ENCODE data around the gene GPD2.

Gene GPD2

DNA sequence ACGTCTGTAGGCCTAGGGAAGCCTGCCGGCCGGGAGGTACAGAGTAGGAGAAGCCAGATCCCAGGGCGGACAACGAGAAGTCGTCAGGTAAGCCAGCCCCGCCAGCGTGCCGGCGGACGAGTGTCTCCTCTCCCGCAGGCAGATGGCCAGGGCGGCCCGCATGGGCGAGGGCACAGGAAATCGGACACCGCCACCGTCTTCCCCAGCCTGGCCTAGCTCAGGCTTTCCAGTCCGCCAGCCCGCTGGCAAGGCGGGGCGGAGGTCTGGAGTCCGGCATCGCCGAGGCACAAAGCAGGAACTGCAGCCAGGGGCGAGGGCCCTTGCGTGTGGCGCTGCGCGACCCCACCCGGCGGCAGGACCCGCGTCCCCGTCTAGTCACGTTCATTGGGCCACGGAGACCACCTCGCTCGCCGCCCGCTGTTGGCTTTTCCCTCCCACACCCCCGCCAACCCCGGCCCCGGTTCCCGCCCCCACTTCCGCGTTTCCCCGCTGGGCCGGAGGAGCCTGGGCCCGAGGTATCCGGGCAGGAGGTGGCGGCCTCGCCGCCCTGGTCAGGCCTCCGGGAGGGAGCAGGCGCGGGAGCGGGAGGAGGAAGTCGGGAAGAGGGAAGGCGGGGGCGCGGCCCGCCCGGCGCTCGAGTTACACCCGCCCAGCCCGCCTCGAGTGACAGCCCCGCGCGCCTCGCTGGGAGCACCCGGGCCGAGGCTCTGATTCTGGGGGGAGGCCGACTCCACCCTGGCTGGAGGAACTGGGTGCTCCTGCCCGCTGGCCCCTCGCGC lies at the start of gene GPD2:
Gene GPD2 (plus strand): TSS at position 662 of the 779 bp plus-strand sequence. CDS start 39,727 bp downstream, outside the sequence.
- Mint-ChIP-seq H3K9me3 (no peaks in the 10 kb centered on the region), H3K4me1 (peaks cover 37% of the 10 kb centered on the region), H3K36me3 (peaks cover 18% of the 10 kb centered on the region), H3K4me3 (peak within 1 kb of the TSS; percentile 95), H3K27ac (peak within 1 kb of the TSS; percentile 98)
- ATAC-seq (peak; percentile 82), DNase-seq (ENCODE audit: low spot score in 2 of 2) (peak; percentile 42 to 83)

DNA sequence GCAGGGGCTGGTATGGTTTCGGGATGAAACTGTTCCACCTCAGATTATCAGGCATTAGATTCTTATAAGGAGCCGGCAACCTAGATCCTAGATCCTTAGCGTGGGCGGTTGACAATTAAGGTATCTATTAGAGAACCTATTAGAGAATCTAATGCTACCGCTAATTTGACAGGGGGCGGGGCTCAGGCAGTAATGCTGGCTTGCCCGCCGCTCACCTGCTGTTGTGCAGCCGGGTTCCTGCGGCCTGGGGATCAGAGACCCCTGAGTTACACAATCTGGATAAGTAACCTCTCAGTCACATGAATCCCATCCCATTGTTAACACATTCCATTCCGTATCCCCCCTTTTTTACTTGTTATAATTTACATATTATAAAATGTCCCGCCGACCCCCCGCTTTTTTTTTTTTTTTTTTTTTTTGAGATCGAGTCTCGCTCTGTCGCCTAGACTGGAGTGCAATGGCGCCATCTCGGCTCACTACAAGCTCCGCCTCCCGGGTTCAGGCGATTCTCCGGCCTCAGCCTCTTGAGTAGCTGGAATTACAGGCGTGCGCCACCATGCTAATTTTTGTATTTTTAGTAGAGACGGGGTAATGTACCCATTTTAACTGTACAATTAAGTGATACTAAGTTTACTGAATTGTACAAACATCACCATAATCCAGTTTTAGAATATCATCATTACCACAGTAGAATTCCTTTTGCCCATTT lies 42.0 kb upstream of the GPD2 start:
- Mint-ChIP-seq H3K4me1 (peaks cover 13% of the 10 kb centered on the region), H3K36me3 (no peaks in the 10 kb centered on the region), H3K4me3 (no peak overlapping the region), H3K27ac (no peak overlapping the region), H3K9me3 (no peaks in the 10 kb centered on the region)
- no peak for DNase-seq (ENCODE audit: low spot score in 2 of 2)
- ATAC-seq, result no peak

DNA sequence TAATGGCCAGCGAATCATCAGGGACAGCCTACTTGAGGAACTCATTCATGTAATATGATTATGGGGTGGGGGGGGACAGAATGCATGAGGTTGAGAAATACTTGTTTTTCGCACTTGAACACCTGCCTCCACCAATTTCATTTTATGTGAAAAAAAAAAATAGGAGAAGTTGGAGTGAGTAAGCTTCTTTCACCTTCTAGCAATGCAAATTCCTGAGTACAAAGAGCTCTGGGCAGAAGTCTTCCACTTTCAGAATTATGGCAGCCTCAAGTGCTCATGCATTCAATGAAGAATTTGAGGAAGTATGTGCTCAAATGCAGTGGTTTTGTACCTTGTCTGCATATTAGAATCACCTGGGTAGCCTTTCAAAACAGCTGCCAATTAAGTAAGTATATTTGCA lies 40.1 kb upstream of the GPD2 start:
- Mint-ChIP-seq H3K36me3 (peaks cover 17% of the 10 kb centered on the region), H3K4me3 (no peak overlapping the region), H3K9me3 (no peaks in the 10 kb centered on the region), H3K4me1 (peaks cover 30% of the 10 kb centered on the region), H3K27ac (no peak overlapping the region)
- DNase-seq (ENCODE audit: low spot score in 2 of 2), result no peak
- no peak for ATAC-seq

DNA sequence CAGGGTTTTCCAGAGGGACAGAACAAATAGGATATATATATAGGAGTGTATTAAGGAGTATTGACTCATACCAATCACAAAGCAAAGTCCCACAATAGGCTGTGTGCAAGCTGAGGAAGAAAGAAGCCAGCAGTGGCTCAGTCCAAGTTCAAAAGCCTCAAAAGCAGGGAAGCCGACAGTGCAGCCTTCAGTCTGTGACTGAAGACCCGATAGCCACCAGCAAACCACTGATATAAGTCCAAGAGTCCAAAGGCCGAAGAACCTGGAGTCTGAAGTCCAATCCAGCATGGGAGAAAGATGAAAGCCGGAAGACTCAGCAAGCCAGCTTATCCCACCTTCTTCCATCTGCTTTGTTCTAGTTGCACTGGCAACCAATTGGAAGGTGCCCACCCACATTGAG lies 39.0 kb upstream of the GPD2 start:
- ATAC-seq, result no peak
- DNase-seq (ENCODE audit: low spot score in 2 of 2), result no peak
- Mint-ChIP-seq H3K36me3 (peaks cover 23% of the 10 kb centered on the region), H3K27ac (no peak overlapping the region), H3K4me1 (peaks cover 38% of the 10 kb centered on the region), H3K9me3 (no peaks in the 10 kb centered on the region), H3K4me3 (no peak overlapping the region)

DNA sequence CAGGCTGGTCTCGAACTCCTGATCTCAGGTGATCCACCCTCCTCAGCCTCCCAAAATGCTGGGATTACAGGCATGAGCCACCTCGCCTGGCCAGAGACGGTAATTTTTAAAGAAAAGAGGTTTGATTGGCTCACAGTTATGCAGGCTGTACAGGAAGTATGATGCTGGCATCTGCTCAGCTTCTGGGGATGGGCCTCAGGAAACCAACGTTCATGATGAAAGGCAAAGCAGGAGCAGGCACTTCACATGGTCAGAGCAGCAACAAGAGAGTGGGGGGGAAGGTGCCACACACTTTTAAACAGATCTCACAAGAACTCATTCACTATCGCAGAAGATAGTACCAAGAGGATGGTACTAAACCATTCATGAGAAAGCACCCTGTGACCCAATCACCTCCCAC lies 38.0 kb upstream of the GPD2 start:
- ATAC-seq (no peak), DNase-seq (ENCODE audit: low spot score in 2 of 2) (no peak)
- H3K4me3 Mint-ChIP-seq, result no peak overlapping the region
- no peaks in the 10 kb centered on the region for H3K9me3 Mint-ChIP-seq
- peaks cover 38% of the 10 kb centered on the region for H3K4me1 Mint-ChIP-seq
- H3K27ac Mint-ChIP-seq, result no peak overlapping the region
- peaks cover 23% of the 10 kb centered on the region for H3K36me3 Mint-ChIP-seq

DNA sequence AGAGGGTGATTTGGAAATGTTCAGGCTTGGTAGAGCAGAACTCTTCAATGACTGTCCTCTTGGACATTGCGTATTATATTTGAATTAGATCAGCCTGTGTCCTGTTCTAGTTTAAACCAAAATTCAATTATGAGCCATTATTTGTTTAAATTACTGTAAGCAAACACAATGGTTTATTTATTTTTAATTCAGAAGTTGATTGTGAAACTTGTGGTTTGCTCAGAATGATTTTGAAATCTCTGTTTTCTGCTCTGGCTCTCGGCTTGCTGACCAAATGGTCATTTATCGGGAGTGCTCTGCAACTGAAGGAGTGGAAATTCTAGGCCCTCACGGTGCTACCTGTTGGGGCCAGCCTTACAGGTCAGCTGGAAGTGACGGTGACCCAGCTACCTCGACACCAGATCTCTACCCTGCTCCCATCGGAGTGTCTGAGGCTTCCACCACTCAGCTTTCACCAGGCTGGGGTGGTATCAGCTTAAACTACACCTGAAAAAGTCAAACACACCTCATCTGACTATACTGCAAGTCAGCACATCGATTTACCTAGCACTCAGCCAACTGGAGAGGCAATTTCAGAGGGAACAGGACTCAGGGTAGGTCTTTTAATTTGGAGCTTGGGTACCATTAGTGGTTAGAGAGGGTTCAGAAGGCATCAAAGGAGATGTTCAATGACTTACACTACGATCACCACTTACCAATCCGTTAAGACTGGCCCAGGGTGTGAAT lies 36.8 kb upstream of the GPD2 start:
- DNase-seq (ENCODE audit: low spot score in 2 of 2) (peak in 1 of 2 donors; percentile 53), ATAC-seq (no peak)

DNA sequence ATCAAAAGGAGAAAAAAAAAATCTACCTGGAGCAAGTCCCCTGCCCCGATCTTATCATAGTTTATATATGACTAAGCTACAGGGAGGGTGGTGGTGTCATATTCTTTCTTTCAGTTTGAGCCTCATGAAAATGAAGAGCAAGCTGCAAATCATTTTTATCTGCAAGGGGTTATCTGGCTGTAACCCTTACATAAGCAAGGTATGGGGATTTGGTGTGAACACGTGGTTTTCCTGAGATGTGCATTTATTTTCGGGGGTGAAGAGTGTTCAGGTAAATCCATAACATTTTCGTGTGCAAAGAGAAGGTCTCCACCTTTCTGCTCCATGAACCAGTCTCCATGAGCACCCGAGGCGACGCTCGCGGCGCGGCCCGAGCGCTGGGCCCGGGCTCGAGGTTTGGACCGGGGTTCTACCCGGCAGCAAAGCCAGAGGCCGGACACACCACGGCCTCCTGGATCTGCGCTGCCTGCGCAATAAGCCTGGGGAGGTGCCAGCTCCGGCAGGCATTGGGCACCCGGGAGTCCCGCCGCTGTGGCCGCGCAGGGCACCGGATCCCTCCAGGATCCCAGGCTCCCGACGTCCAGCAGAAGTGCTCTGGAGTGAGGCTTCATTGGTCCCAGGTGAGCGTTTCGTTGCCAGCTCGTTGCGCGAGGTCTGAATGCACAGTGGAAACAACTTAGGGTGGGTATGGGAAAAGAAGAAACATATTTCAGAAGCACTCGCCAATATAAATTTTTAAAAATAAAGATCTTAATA lies 36.1 kb upstream of the GPD2 start:
- Mint-ChIP-seq H3K27ac (peak overlapping the region; percentile 99), H3K4me3 (peak overlapping the region; percentile 82), H3K9me3 (no peaks in the 10 kb centered on the region), H3K36me3 (peaks cover 23% of the 10 kb centered on the region), H3K4me1 (peaks cover 38% of the 10 kb centered on the region)
- DNase-seq (ENCODE audit: low spot score in 2 of 2) (peak in 1 of 2 donors; percentile 6), ATAC-seq (peak; percentile 82)

More for the DNA sequence above, 36.8 kb upstream of the GPD2 start:
- Mint-ChIP-seq H3K36me3 (peaks cover 23% of the 10 kb centered on the region), H3K4me1 (peaks cover 38% of the 10 kb centered on the region), H3K9me3 (no peaks in the 10 kb centered on the region), H3K4me3 (peak overlapping the region; percentile 82), H3K27ac (peak overlapping the region; percentile 99)

DNA sequence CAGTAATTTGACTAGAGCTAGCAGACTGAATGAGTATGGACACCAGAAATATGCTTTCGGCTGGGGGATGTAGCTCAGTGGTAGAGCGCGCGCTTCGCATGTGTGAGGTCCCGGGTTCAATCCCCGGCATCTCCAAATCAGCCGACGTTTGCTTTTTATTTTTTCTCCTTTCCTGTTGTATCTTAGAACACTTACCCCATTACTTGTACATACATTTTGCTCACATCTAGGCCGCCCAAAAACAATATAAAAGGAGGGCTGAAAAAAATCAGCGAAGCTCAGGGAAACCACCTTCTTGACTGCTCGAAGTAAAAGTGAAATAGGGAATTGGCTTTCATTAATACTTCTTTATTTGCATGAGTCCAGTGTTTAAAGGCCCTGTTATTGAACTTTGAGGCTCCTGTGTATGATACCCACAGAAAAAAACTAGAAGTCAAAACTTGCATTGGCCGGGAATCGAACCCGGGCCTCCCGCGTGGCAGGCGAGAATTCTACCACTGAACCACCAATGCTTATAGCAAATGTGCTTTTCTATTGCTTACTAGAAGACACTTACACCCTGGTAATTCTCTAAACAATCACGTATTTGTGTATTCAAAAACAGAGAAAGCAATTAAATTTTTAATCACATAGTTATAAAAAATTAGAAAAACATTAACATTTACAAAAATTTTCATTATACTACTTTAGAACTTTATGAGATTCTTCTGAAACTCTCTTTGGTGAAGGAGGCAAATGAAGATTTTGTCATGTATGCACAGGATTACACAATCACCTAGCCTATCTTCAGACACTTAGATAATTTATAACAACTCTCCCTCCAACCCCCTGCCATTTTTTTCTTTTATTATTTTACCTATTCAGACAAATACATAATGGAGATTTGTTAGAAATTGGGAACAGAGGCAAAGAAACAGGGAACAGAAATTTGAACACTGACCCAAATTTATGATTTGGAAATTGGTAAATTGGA lies 35.2 kb upstream of the GPD2 start:
- ATAC-seq, result peak; percentile 81
- Mint-ChIP-seq H3K9me3 (no peaks in the 10 kb centered on the region), H3K27ac (peak overlapping the region; percentile 99), H3K36me3 (peaks cover 23% of the 10 kb centered on the region), H3K4me3 (peak overlapping the region; percentile 82), H3K4me1 (peaks cover 38% of the 10 kb centered on the region)
- peak; percentile 70 to 91 for DNase-seq (ENCODE audit: low spot score in 2 of 2)

DNA sequence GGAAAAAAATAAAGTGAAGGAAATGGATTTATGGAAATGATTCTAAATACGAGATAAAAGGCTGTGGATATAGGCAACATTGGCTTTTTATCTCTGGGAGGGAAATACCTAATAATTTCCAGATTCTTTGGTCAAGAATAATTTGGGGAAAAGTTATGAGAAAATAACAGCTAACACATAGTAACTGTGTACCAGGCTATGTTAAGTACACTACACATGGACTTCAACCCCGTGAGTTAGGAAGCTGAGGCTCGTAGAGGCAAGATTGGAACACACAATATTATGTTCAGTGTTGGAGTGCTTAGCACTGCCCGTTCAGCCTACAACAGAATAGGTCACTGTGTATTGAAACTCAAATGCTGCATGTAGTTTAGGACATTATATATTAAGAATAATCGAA lies 34.3 kb upstream of the GPD2 start:
- no peak overlapping the region for H3K4me3 Mint-ChIP-seq
- H3K4me1 Mint-ChIP-seq, result peaks cover 38% of the 10 kb centered on the region
- no peak overlapping the region for H3K27ac Mint-ChIP-seq
- no peaks in the 10 kb centered on the region for H3K9me3 Mint-ChIP-seq
- H3K36me3 Mint-ChIP-seq, result peaks cover 23% of the 10 kb centered on the region
- ATAC-seq, result no peak
- DNase-seq (ENCODE audit: low spot score in 2 of 2), result no peak

DNA sequence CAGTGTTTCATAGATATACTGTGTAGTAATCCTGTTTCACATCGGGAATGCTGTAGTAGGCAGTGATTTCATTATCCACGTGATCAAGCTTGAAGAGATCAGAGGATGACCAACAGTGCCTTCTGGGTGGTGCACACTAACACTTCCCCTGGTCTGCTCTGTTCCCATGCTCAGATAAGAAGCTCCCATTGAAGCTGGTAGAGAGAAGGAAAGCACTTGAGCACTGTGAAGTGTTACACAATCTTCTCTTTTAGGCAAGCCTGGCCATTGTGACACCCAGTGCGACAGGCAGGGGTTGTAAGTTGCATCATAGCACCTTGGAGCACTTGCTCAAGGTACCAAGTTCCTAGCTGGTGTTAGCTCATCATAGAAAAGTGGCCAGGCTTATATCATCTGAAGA lies 30.6 kb upstream of the GPD2 start:
- no peak for ATAC-seq
- no peak overlapping the region for H3K27ac Mint-ChIP-seq
- no peaks in the 10 kb centered on the region for H3K9me3 Mint-ChIP-seq
- H3K4me3 Mint-ChIP-seq, result no peak overlapping the region
- no peak for DNase-seq (ENCODE audit: low spot score in 2 of 2)
- H3K36me3 Mint-ChIP-seq, result peaks cover 11% of the 10 kb centered on the region
- peaks cover 14% of the 10 kb centered on the region for H3K4me1 Mint-ChIP-seq

DNA sequence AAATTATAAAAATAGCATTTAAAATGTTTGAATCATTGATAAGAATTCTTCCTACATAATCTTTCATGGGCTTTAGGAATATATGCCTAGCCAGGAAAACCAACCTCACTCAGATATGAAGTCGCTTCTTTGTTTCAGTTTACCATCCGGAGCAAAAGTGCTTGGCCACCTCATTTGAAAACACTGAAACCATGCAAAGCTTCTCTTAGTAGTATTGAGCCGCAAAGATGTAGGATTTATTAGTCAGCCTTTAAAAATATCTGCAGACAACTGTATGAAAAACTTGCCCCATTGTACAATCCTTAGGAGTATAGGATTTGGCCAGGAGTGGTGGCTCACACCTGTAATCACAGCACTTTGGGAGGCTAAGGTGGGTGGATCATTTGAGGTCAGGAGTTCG lies 24.3 kb upstream of the GPD2 start:
- Mint-ChIP-seq H3K4me1 (no peaks in the 10 kb centered on the region), H3K36me3 (no peaks in the 10 kb centered on the region), H3K27ac (no peak overlapping the region), H3K4me3 (no peak overlapping the region), H3K9me3 (no peaks in the 10 kb centered on the region)
- no peak for DNase-seq (ENCODE audit: low spot score in 2 of 2)
- no peak for ATAC-seq

DNA sequence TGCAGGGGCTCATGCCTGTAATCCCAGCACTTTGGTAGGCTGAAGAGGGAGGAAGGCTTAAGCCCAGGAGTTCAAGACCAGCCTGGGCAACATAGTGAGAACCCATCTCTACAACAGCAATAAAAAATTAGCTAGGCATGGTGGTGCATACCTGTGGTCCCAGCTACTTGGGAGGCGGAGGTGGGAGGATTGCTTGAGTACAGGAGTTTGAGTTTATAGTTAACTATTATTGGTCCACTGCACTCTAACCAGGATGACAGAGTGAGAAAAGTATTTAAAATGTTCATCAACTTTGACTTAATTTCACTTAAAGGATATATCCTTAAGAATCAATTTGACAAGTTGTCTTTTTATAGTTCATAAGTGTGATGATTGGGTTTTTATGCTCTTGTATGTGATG lies 14.3 kb upstream of the GPD2 start:
- H3K9me3 Mint-ChIP-seq, result no peaks in the 10 kb centered on the region
- no peaks in the 10 kb centered on the region for H3K36me3 Mint-ChIP-seq
- ATAC-seq, result no peak
- H3K4me1 Mint-ChIP-seq, result no peaks in the 10 kb centered on the region
- H3K27ac Mint-ChIP-seq, result no peak overlapping the region
- DNase-seq (ENCODE audit: low spot score in 2 of 2), result no peak
- H3K4me3 Mint-ChIP-seq, result no peak overlapping the region

DNA sequence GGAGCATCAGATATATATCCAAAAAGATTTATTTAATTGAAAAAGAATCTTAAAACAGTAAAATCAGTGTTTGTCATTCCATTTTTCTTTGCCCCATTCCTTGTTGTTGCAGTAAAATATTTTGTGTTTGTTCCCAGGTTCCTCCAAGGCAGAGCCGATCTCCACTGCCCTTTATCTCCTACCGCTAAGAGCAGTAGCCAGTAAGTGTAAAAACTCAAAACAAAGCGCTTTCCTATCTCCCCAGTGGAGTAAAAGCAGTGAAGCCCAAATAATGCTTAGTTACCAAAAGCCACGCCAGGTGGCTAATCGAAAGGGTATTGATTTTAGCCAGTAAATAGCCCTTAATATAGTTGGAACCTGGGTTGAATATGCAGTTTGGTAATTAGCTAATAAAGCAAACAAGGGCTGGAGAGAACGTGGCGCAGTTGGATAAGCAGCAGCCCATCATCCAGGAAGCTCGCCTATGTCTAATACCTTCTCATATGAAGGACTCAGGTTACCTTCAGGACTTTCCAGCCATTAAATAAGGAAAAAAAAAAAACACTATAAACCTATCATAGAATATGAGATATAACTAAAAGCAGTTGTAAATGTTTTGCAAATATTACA lies 12.4 kb upstream of the GPD2 start:
- H3K36me3 Mint-ChIP-seq, result no peaks in the 10 kb centered on the region
- no peak overlapping the region for H3K27ac Mint-ChIP-seq
- DNase-seq (ENCODE audit: low spot score in 2 of 2) (no peak), ATAC-seq (no peak)
- no peak overlapping the region for H3K4me3 Mint-ChIP-seq
- no peaks in the 10 kb centered on the region for H3K4me1 Mint-ChIP-seq
- no peaks in the 10 kb centered on the region for H3K9me3 Mint-ChIP-seq

DNA sequence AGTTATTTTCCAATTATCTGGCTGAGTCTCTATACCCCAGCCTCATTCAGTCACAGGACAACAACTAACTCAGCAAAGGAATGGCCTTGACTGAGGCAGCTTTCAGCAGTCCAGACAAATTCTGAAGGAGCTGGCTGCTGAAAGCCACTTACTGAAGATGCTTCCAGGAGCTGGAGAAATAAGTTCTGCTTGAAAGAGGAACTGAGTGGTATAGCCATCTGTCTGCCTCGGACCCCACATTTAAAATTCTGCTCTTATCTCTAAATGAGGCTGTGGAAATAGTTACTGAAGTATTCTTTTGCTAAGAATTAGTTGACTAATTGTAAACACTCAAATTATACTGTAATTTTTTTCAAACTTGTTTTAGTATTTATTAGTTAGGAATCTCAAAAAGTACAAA lies 9.1 kb upstream of the GPD2 start:
- peaks cover 14% of the 10 kb centered on the region for H3K4me1 Mint-ChIP-seq
- DNase-seq (ENCODE audit: low spot score in 2 of 2), result no peak
- no peaks in the 10 kb centered on the region for H3K36me3 Mint-ChIP-seq
- H3K4me3 Mint-ChIP-seq, result no peak overlapping the region
- H3K27ac Mint-ChIP-seq, result no peak overlapping the region
- ATAC-seq, result no peak
- no peaks in the 10 kb centered on the region for H3K9me3 Mint-ChIP-seq

Measured in stimulated activated effector memory CD8-positive, alpha-beta T cell treated with anti-CD3 and anti-CD28 coated beads, Interleukin-12 subunit alpha, Interleukin-12 subunit beta, amount 100 ng/mL, for 72 hours (primary cell).